ENCODE results near the gene MLIP.

DNA sequence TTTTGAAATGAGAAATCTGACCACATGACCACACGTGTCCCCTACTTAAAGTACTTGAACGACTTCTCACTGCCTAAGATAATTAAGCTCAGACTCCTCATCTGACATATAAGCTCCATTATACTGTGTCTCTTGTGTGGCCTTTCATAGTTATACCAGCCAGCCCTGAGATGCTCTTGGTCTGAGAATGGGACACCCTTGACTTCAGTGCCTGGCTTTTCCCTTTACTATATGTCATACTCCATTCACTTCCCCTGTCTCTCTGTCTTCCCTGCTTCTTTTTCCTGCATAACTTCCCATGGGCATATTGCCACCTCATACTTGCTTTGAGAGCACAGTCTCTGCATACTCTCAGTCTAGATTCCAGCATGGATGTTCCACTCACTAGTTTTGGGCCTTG is 143.6 kb downstream of the MLIP start:
- TF ChIP-seq CTCF (IDR thresholded peaks at IDR 0.05) (no peak), POLR2AphosphoS5 (IDR thresholded peaks at IDR 0.05) (no peak), POLR2A (IDR thresholded peaks at IDR 0.05) (no peak)
